ENCODE measurements around the gene STAG1. TPM values are rescaled to one million over a fixed set of nuclear protein-coding genes. Genes with fewer than 3 reads are reported as not detected.
A peak's percentile ranks its signal among the peaks of the same experiment; 100 is the strongest.

The STAG1 gene
- total RNA-seq, 1 donor from 2014 or later, result 44.7 TPM

DNA sequence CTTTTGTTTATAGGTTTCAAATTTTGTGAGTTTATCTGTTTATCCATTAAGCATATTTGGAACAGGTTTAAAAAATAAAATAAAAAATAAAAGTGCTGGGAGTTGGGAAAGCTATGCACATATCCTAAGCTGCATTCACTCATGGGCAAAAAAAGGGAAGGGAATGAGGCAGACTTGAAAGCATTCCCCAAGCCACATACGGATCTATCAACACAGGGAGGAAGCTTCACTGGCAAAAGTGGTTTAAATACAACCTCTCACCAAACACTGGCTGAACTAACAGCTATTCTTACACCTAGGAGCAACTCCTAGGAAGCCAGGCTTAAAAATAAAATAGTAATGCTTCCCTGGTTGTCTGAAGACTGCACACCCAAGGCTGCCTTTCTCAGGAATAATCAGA, 400.8 kb downstream of the STAG1 start:
- intact Hi-C loops (cut with DNase I), result no loop called here
- H3K4me1 ChIP-seq, result peaks cover 8% of the 10 kb centered on the region

DNA sequence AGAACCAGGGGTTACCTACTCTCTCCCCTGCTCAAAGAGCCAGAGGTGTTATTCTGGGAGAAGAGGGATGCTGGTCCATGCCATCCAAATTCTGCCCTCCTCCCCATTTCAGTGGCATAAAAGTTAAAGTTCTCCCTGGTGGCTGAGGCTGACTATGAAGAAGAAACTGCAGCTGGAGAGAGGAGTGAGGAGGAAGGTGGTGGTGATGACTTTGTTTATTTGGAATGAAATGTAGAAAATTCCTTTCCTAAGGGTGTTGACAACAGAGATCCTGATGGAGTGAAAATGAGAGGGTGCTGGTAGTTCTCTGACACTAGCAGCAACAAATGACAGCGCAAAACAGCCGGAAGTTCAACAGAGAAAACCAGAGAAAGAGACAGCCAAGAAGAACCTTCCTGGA, 401.6 kb downstream of the STAG1 start:
- H3K4me1 ChIP-seq, result peaks cover 8% of the 10 kb centered on the region
- H3K27ac ChIP-seq, result peak overlapping the region; percentile 45
- H3K27me3 ChIP-seq, result no peaks in the 10 kb centered on the region
- intact Hi-C loops (cut with DNase I), result no loop called here
- no peak for DNase-seq (ENCODE audit: extremely low spot score in 2 of 2)
- H3K9me3 ChIP-seq, result no peaks in the 10 kb centered on the region
- no peak overlapping the region for H3K4me3 ChIP-seq
- peaks cover 0 to 2% of the 10 kb centered on the region in 2 donors for H3K36me3 ChIP-seq
- no peak for TF ChIP-seq POLR2A (IDR thresholded peaks at IDR 0.05)

More for the DNA sequence above, 400.8 kb downstream of the STAG1 start:
- peaks cover 7% of the 10 kb centered on the region for H3K9me3 ChIP-seq
- H3K36me3 ChIP-seq, result peaks cover 0 to 10% of the 10 kb centered on the region in 2 donors
- no peak overlapping the region for H3K27ac ChIP-seq
- no peaks in the 10 kb centered on the region for H3K27me3 ChIP-seq
- DNase-seq (ENCODE audit: extremely low spot score in 2 of 2), result no peak
- TF ChIP-seq POLR2A (IDR thresholded peaks at IDR 0.05) (no peak), POLR2AphosphoS5 (IDR thresholded peaks at IDR 0.05; ENCODE audit: insufficient read depth in 1 of 2, low read depth in 1 of 2) (no peak)
- TF ChIP-seq, protein P1, sequence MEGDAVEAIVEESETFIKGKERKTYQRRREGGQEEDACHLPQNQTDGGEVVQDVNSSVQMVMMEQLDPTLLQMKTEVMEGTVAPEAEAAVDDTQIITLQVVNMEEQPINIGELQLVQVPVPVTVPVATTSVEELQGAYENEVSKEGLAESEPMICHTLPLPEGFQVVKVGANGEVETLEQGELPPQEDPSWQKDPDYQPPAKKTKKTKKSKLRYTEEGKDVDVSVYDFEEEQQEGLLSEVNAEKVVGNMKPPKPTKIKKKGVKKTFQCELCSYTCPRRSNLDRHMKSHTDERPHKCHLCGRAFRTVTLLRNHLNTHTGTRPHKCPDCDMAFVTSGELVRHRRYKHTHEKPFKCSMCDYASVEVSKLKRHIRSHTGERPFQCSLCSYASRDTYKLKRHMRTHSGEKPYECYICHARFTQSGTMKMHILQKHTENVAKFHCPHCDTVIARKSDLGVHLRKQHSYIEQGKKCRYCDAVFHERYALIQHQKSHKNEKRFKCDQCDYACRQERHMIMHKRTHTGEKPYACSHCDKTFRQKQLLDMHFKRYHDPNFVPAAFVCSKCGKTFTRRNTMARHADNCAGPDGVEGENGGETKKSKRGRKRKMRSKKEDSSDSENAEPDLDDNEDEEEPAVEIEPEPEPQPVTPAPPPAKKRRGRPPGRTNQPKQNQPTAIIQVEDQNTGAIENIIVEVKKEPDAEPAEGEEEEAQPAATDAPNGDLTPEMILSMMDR (IDR thresholded peaks at IDR 0.05), result no peak
- no peak overlapping the region for H3K4me3 ChIP-seq

DNA sequence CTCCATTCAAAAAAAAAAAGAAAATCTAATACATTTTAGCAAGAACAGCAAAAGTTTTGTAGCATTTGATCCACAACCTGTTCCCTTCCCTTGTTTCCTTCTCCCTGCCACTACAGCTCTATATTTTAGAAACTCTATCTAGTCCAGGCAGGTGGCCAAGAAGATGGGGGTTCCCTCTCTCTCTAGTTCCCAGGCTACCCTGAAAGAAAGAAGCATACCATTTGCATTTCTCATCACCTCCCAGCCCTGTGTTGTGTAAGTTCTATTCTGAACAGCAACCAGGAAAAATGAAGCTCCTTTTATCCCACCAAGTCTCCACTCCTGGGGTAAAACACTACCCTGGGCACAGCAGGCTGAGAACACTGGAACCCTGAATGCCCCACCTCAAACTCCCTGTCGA, 402.0 kb downstream of the STAG1 start:
- intact Hi-C loops (cut with DNase I), result no loop called here
- Histone ChIP-seq H3K27ac (peak overlapping the region; percentile 45), H3K9me3 (no peaks in the 10 kb centered on the region), H3K36me3 (no peaks in the 10 kb centered on the region), H3K4me3 (no peak overlapping the region), H3K27me3 (no peaks in the 10 kb centered on the region), H3K4me1 (peaks cover 8% of the 10 kb centered on the region)
- DNase-seq (ENCODE audit: extremely low spot score in 2 of 2), result no peak
- TF ChIP-seq POLR2A (IDR thresholded peaks at IDR 0.05), result no peak
- TF ChIP-seq, protein P1 (IDR thresholded peaks at IDR 0.05), result no peak
- no peak for TF ChIP-seq POLR2AphosphoS5 (IDR thresholded peaks at IDR 0.05; ENCODE audit: insufficient read depth in 1 of 2, low read depth in 1 of 2)

DNA sequence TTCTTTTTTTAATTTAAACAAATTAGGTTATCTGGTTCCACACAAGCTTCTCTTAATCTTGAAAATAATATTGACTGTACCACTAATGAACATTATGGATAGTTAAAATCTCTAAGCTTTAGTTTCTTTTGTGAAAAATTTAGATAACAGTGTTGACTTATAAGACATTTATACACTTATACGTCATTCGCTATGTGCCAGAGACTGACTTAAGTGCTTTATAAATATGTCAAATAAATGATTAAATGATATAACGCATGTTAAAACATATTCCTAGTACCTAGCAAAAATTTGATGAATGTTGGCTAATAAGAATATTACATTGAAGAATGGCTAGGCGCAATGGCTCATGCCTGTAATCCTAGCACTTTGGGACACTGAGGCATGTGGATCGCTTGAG, 405.7 kb downstream of the STAG1 start:
- TF ChIP-seq, protein P1 (IDR thresholded peaks at IDR 0.05), result no peak
- TF ChIP-seq POLR2A (IDR thresholded peaks at IDR 0.05), result no peak
- no peak for TF ChIP-seq POLR2AphosphoS5 (IDR thresholded peaks at IDR 0.05; ENCODE audit: insufficient read depth in 1 of 2, low read depth in 1 of 2)
- intact Hi-C loops (cut with DNase I), result no loop called here
- H3K27ac ChIP-seq, result no peak overlapping the region
- peaks cover 0 to 3% of the 10 kb centered on the region in 2 donors for H3K36me3 ChIP-seq
- H3K4me1 ChIP-seq, result peaks cover 21% of the 10 kb centered on the region
- no peaks in the 10 kb centered on the region for H3K9me3 ChIP-seq
- H3K4me3 ChIP-seq, result no peak overlapping the region
- DNase-seq (ENCODE audit: extremely low spot score in 2 of 2), result no peak
- H3K27me3 ChIP-seq, result no peaks in the 10 kb centered on the region

DNA sequence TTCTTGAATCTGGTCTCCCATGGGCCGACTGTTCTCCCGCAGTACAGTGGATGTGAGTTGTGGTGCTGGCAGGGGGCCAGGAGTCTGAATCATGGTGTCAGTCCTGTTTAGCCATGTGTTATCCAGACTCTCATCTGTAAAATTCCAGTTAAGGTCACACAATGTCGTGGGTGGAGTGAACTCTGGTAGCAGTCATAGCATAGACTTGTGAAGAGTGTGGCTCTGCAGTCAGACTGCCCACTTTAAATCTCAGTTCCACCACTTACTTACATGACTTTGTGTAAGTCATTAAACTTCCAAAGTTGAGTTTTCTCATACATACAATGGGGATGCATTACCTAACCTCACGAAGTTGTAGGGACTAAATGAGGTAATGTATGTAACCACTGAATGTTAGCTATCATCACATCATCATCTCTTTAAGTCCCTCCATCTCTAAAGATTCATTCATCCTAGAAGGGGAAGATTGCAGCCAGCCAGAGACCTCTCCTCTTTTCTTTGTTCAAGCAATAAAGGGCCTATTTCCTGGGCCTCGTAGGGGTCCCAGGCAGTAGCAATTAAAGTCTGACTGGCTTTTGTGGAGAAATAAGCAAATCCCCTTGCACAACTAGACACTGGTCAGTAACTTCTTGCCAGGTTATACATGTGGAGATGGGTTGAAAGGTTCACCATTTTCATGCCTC, 408.2 kb downstream of the STAG1 start:
- intact Hi-C loops (cut with DNase I), result no loop called here

More for the DNA sequence above, 408.2 kb downstream of the STAG1 start:
- Histone ChIP-seq H3K27me3 (no peaks in the 10 kb centered on the region), H3K4me3 (no peak overlapping the region), H3K9me3 (no peaks in the 10 kb centered on the region), H3K36me3 (peaks cover 0 to 14% of the 10 kb centered on the region in 2 donors), H3K4me1 (peaks cover 19% of the 10 kb centered on the region), H3K27ac (no peak overlapping the region)
- TF ChIP-seq, protein P1 (IDR thresholded peaks at IDR 0.05), result no peak
- TF ChIP-seq POLR2A (IDR thresholded peaks at IDR 0.05), result no peak
- peak in 1 of 2 donors; percentile 14 for TF ChIP-seq POLR2AphosphoS5 (IDR thresholded peaks at IDR 0.05; ENCODE audit: insufficient read depth in 1 of 2, low read depth in 1 of 2)
- no peak for DNase-seq (ENCODE audit: extremely low spot score in 2 of 2)

Measured in vagina (tissue), 2 donors.